ENCODE results near the gene FGD4. TPM values are rescaled to one million over a fixed set of nuclear protein-coding genes. Genes with fewer than 3 reads are reported as not detected.

Gene FGD4
- total and polyA plus RNA-seq, 3 donors from 2014 or later, result 51.0 to 90.2 (median 74.9) TPM

- H3K4me1 ChIP-seq, result no peaks in the 10 kb centered on the region
- DNase-seq, result no peak
- TF ChIP-seq CTCF (IDR thresholded peaks at IDR 0.05), result no peak
- WGBS, 2 donors, result 98% methylated on average over 5 of the region's 5 CpGs
- no peaks in the 10 kb centered on the region for H3K9me3 ChIP-seq
- no peak overlapping the region for H3K4me3 ChIP-seq
- no peaks in the 10 kb centered on the region for H3K27me3 ChIP-seq
- intact Hi-C loops (cut with DNase I; ENCODE audit: low total_unique reads), result no loop called here
- no peak overlapping the region for H3K27ac ChIP-seq
- no peaks in the 10 kb centered on the region for H3K36me3 ChIP-seq (ENCODE audit: low read depth, missing control alignments)
Measured at GRCh38 chr12:32651151-32651955, 252.0 kb downstream of the FGD4 start.

GRCh38 chr12:32651956-32652210 lies 252.5 kb downstream of the FGD4 start:
- Histone ChIP-seq H3K4me1 (no peaks in the 10 kb centered on the region), H3K27me3 (no peaks in the 10 kb centered on the region), H3K4me3 (no peak overlapping the region), H3K36me3 (ENCODE audit: low read depth, missing control alignments) (no peaks in the 10 kb centered on the region), H3K9me3 (no peaks in the 10 kb centered on the region), H3K27ac (no peak overlapping the region)
- TF ChIP-seq POLR2A (IDR thresholded peaks at IDR 0.05) (no peak), CTCF (IDR thresholded peaks at IDR 0.05) (no peak)
- DNase-seq, result no peak
- intact Hi-C loops (cut with DNase I; ENCODE audit: low total_unique reads), result no loop called here
- 90 to 91% methylated on average over 4 of the region's 4 CpGs for WGBS, 2 donors

- Histone ChIP-seq H3K27ac (no peak overlapping the region), H3K4me1 (no peaks in the 10 kb centered on the region), H3K4me3 (no peak overlapping the region), H3K36me3 (ENCODE audit: low read depth, missing control alignments) (no peaks in the 10 kb centered on the region), H3K27me3 (no peaks in the 10 kb centered on the region), H3K9me3 (no peaks in the 10 kb centered on the region)
- TF ChIP-seq CTCF (IDR thresholded peaks at IDR 0.05) (no peak), POLR2A (IDR thresholded peaks at IDR 0.05) (no peak)
- 61 to 63% methylated on average over 6 of the region's 6 CpGs for WGBS, 2 donors
- no peak for DNase-seq
- intact Hi-C loops (cut with DNase I; ENCODE audit: low total_unique reads), result loop anchor here (10.0 kb wide), 1 partner anchor 215 kb away; no protein-coding TSS in a partner anchor
Measured at GRCh38 chr12:32659908-32660440, 260.6 kb downstream of the FGD4 start.

- intact Hi-C loops (cut with DNase I; ENCODE audit: low total_unique reads), result loop anchor here (10.0 kb wide), 1 partner anchor 217 kb away; no protein-coding TSS in a partner anchor
- Histone ChIP-seq H3K27ac (no peak overlapping the region), H3K4me3 (no peak overlapping the region), H3K36me3 (ENCODE audit: low read depth, missing control alignments) (no peaks in the 10 kb centered on the region), H3K27me3 (no peaks in the 10 kb centered on the region), H3K4me1 (no peaks in the 10 kb centered on the region), H3K9me3 (no peaks in the 10 kb centered on the region)
- TF ChIP-seq POLR2A (IDR thresholded peaks at IDR 0.05) (no peak), CTCF (IDR thresholded peaks at IDR 0.05) (no peak)
- no peak for DNase-seq
- WGBS, 2 donors, result 91 to 94% methylated on average over 3 to 7 of the region's 7 CpGs
Measured at GRCh38 chr12:32661706-32662105, 262.3 kb downstream of the FGD4 start.

GRCh38 chr12:32662665-32663064 lies 263.3 kb downstream of the FGD4 start:
- DNase-seq, result no peak
- Histone ChIP-seq H3K9me3 (no peaks in the 10 kb centered on the region), H3K27ac (no peak overlapping the region), H3K4me1 (no peaks in the 10 kb centered on the region), H3K27me3 (no peaks in the 10 kb centered on the region), H3K36me3 (ENCODE audit: low read depth, missing control alignments) (no peaks in the 10 kb centered on the region), H3K4me3 (no peak overlapping the region)
- TF ChIP-seq POLR2A (IDR thresholded peaks at IDR 0.05) (no peak), CTCF (IDR thresholded peaks at IDR 0.05) (no peak)
- intact Hi-C loops (cut with DNase I; ENCODE audit: low total_unique reads), result loop anchor here (10.0 kb wide), 1 partner anchor 218 kb away; no protein-coding TSS in a partner anchor
- 89 to 92% methylated on average over 2 of the region's 2 CpGs for WGBS, 2 donors

All from testis (tissue), 3 donors.